CD4-positive, alpha-beta T cell treated with Interleukin-1 beta for 1 hour (primary cell): ENCODE measurements around the gene NRXN2.
A peak's percentile ranks its signal among the peaks of the same experiment; 100 is the strongest.

ENCODE experiments used
- DNase-seq, 2 donors: peaks; one replicate each; pipeline ENCODE4 v3.0.0-alpha.2; 2020 to 2022

Gene NRXN2

GRCh38 chr11:64694821-64695365 is 28.1 kb downstream of the NRXN2 start:
- peak in 1 of 2 donors; percentile 32 for DNase-seq

- DNase-seq: no peak
Measured at GRCh38 chr11:64694026-64694755, 28.8 kb downstream of the NRXN2 start.

DNA sequence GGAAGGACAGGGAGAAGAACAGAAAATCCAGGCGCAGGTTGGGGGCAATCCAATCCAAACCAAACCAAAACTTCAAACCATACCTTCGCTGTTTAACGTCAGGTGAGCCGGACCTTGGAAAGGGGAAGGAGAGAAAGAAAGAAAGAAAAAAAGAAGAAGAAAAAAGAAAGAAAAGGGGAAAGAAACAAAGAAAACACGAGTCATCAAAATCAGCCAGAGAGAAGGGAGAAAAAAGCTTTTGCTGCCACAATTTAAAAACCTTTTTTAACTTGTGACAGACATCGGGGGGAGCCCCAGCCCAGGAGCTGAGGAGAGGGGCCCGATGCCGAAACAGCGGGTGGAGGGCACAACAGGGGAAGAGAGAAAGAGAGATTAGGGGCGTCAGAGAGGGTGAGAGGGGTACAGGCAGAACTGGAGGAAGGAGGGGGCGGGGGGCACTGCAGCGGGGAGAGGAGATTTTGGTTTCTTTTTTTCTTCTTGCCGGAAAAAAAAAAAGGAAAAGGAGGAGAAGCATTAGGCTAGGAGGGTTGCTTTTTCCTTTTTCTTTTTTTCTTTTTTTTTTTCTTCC is 30.1 kb downstream of the NRXN2 start:
- no peak for DNase-seq

- no peak for DNase-seq
Measured at GRCh38 chr11:64691543-64691942, 31.5 kb downstream of the NRXN2 start.

- no peak for DNase-seq
Measured at GRCh38 chr11:64690235-64690634, 32.8 kb downstream of the NRXN2 start.

DNA sequence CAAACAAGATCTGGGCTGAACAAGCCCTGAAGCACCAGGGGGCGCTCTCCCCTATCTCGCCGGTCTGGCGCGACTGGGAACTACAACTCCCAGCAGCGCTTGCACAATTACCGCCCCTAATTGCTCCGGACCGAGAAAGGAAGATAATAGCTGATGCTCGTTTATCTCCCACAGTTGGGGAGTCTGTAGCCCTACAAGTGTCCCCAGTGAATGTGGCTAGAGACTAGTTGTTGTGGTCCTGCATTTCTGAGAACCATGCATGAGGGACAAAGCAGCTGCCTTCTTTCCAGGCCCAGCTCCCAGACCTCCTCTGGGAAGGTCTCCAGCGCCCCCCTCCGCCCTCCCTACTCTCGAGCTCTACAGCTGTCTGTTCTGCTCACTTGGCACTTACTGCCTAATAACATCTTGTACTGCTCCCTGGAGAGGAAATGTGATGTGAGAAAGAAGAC is 34.4 kb downstream of the NRXN2 start:
- DNase-seq: peak; percentile 90

GRCh38 chr11:64687643-64688533 is 35.1 kb downstream of the NRXN2 start:
- no peak for DNase-seq

GRCh38 chr11:64687204-64687603 is 35.8 kb downstream of the NRXN2 start:
- DNase-seq: no peak

- DNase-seq: no peak
Measured at GRCh38 chr11:64686466-64687170, 36.4 kb downstream of the NRXN2 start.

DNA sequence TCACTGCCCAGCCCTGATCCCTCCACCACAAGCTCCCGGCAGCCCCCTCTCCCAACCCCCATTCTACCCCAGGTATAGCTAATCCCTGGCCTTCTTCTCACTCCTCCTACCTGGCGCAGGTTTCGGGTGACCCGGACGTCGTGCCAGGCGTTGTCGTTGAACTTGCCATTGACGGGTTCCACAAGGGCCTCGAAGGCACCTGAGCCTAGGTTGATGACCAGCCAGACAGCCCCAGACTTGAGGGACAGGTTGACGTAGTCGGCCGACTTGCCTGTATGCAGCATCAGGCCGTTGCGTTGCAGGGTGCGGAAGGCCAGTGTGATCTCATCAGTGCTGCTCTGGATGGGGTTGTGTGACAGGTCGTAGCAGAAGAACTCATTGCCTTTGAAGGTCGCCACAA is 37.5 kb downstream of the NRXN2 start:
- no peak for DNase-seq

- DNase-seq: no peak
Measured at GRCh38 chr11:64684357-64684756, 38.6 kb downstream of the NRXN2 start.

DNA sequence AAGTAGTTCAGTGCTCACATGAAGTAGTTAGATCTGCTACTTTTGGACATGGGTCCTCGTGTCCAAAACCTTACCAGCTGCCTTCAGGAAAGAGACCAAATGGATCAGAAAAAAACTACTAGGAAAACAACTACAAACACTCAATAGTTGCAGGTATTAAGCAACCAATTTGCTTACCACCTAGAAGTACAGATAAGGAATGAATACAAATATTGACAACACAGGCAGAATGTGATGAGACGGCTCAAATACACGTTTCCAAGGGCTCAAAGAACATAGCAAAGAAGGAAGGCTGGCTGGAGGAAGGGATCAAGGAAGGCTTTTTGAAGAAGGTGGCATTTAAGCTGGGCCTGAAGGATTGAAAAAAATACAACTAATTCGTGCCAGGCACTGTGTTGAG is 41.8 kb downstream of the NRXN2 start:
- no peak for DNase-seq

DNA sequence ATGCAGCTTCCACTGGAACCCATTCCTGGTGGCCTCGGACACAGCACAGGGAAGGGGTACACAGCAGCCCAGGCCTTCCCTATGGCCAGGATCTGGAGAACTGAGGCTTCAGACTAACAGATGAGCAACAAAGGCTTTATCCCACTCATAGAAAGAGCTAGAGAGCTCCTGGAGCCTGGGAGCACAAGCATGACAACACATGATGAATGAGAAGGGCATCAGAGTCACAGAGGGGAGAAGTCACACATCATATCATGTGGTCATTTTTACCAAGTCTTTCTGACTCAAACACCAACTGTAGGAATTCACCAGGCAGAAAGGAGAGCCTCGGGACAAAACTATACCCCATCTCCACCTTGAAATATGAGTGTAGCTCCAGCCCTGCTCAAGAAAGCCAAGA is 43.2 kb downstream of the NRXN2 start:
- no peak for DNase-seq

DNA sequence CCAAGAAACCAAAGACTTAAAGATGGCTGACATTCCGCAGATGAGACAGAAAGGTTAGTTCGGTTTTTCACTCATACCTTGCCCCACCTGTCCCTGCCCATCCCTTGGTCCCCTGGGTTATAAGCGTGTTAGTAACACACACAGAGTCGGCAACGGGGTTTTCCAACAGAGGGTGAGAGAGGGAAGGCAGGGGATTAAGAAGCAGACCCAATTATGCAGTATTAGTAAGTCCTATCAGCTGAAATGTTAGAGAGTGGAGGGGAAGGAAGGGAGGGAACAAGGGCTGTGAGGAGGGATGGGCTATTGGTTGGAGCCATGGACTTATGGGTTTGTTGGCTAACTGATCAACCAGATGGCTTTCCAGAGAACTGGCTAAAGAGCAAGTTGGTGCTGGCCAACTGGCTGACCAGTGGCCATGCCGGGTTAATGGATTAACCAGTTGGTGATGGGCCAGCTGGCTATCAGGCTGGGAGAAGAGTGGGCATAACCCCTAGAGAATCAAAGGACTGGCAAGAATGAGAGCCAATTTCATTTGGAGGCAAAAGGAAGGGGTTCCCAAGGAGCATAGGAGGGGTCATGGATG is 45.5 kb downstream of the NRXN2 start:
- no peak for DNase-seq

DNA sequence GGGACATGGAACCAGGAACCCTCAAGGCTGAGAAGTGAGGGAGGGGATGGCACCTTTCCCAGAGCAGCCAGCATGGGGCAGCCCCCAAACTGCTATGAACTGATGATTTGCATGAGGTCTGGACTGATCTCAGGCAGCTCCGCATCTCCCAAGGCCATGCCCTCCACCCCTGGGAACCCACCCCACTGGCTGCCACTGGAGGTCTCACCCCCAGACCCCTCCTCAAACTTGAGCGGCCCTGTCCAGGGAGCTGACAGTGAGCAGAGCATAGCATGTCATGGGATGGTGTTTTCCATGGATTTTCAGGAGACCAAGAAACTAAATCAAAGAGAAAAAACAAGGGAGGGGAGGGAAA is 46.8 kb downstream of the NRXN2 start:
- DNase-seq: no peak

GRCh38 chr11:64675450-64676260 is 47.3 kb downstream of the NRXN2 start:
- peak in 1 of 2 donors; percentile 22 for DNase-seq

DNA sequence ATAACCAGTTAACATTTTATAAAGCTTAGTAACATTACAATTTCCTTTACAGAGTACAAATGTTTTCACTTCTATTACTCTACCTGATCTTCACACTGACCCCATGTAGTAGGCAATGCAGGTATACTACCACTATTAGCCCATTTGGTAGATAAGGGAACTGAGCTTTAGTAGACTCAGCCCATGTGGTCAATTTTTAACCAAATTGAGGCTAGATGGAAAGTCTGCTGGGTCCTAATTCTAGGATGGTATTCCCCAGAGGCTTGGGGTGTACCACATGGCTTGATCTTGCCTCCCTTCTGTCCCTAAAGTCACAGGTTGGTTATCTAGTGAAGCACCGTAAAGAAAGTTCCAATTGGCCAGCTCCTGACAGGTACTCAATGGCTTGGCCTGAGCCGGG is 48.2 kb downstream of the NRXN2 start:
- no peak for DNase-seq

DNA sequence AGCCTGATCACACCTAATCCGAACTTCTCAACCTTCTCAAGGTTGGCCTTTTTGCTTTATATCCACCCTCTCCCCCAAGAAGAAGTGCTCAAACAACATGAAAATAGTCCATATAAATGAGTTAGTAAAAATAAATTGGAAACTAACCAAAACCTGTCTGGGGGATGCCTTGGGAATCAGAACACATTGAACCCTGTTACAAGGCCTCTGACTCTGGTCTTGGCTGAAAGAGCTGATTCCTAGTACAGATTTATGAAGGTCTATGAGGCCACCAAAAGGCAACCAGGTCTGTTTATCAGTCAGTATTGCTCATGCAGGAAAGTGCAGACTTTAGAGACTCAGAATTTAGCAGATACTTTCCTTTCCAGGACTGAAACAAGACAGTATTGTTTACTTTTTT is 49.7 kb downstream of the NRXN2 start:
- no peak for DNase-seq

GRCh38 chr11:64672875-64673274 is 50.1 kb downstream of the NRXN2 start:
- no peak for DNase-seq

DNA sequence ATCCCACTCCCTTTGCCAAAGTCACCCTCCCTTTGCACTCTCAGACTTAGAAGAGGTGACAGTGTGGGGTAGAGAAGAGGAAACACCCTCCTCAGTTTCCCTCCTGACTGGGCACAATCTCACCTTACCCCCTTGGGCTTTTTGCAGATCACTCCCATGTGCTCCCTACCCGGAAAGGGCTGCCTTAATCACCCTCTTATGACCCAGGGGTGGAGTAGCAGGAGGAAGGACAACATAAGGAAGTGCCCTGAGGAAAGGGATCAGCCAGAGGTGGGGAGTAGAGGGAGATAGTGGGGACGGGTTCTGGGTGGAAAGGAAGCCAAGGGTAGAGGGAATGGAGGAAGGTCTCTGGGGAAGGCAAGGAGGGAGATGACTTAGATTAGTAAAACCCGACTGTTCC is 52.0 kb downstream of the NRXN2 start:
- DNase-seq: no peak

- DNase-seq: no peak
Measured at GRCh38 chr11:64667154-64667745, 55.7 kb downstream of the NRXN2 start.
